NCI-H1417 (cell line): ENCODE measurements around the gene PAPPA.
A peak's percentile ranks its signal among the peaks of the same experiment; 100 is the strongest.

Experiments
- DNase-seq, 3 experiments: peaks; one replicate each; lab custom pipeline; 2025; lab: John Stamatoyannopoulos, UW

Gene PAPPA

DNA sequence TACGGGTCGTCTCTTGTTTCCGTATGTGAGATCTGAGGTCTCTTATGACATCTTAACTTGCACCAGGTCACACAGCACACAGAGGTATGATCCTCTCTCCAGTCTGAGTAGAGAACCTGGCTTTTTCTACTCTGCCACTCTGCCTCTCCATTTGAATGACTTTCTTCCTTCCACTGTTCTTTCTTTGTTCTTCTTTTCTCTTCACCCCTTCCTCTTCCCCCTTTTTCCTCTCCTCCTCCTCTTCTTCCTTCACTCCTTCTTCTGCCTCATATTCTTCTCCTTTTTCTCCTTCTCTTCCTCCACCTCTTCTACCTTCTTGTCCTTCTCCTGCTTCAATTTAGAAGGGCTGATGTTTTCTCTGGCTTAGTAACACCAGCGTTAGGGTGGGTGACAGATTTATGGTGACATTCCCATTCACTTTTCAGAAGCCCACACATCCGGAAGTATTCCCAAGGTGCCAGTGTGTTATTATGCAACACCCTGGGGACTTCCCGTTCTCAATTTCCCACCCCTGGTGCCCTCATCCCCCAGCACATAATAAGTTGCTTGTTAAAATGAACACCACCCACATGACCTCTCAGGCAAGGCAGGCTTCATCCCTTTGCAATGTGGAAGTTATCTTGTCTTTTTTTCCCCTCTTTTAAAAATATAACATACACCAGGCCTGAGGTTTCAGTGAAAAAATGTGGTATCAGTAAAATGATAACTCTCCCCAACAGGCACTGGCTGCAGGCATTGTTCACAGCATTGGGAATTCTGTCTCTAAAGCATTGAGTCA lies 122.0 kb downstream of the PAPPA start:
- peak in 1 of 3 experiments; percentile 27 for DNase-seq

DNA sequence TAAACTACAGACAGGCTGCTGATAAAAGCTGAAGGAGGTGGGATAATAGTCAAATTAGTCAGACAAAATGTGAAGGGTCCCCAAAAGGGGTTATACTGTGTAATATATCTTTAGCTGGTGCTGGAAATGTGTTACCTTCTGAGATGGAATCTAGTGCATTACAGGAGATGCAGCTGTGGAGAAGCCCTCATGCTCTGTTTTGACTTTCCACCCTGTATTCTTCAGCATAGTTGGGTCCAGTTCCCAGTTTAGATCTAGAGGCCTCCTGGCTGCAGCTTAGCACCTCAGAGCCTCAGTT lies 122.6 kb downstream of the PAPPA start:
- DNase-seq, result no peak

DNA sequence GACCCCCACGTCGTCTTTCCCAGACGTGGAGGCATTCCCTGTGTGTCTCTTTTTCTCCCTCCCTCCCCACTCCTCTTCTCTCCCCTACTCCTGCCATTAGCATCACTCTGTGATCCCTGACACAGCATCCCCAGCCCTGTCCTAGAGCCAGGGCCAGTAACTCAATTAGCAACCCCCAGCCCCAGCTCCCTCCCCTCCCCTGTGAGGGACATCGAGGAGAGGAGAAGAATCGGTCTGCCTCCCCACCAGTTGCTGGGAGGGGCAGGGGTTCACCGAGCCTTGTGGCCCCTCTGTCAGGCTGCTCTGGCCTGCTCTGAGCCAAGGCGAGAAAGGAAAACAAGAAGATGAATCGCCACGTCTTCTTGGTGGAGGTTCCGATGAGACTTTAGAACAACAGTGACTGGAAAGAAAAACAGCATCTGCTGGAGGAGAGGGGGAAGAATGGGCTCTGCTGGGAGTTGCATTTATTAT lies 123.1 kb downstream of the PAPPA start:
- no peak for DNase-seq

DNA sequence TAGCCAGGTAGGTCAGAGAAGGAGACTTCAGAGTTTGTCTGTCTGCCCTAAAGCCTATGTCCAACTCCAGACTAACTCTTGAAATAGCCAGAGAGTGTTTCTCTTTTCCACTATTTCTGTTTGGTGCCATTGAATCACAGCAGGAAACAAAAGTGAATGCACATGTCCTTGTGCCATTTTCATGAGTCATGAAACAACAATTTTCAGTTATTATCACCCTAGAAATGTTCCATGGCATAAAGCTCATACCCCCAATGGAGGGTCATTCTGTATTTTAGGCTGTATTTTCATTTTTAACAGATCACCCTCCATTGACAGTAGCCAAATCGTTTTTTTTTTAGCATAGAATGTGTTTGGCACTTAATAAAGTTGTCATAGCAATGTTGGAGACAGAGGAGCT lies 124.7 kb downstream of the PAPPA start:
- DNase-seq, result no peak

DNA sequence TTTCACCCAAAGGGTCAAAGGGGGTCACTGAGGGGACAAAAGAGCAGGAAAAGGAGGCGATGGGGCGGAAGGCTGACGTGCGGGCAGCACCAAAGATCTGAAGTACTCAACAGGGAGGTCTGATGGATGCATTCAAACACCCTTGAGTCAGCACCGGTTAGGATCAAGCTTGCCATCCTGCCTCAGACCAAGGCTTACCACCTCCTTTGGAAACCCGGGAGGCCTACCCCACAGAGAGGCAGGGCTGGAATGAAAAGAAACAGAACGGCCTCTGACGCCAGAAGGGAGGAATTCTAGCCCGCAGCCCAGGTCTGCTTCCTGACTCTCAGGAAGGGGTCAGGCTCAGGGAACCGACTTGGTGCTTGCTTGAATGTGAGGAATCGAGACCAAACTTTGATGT lies 125.6 kb downstream of the PAPPA start:
- DNase-seq, result no peak

DNA sequence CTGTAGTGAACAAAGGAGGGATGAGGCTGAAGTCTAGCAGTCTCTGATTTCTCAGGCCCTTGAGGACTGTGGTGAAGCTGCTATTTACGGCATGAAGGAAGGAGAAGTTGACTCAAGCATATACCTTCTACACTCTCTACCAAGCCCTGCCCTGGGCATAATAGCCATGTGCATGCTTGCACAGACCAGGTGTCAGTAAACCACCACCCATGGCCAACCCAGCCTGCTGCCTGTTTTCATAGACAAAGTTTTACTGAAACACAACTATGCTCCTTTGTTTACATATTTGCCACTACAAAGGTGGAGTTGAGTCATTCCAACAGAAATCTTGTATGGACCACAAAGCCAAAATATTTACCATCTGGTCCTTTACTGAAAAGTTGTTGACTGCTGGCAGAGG lies 126.9 kb downstream of the PAPPA start:
- no peak for DNase-seq

DNA sequence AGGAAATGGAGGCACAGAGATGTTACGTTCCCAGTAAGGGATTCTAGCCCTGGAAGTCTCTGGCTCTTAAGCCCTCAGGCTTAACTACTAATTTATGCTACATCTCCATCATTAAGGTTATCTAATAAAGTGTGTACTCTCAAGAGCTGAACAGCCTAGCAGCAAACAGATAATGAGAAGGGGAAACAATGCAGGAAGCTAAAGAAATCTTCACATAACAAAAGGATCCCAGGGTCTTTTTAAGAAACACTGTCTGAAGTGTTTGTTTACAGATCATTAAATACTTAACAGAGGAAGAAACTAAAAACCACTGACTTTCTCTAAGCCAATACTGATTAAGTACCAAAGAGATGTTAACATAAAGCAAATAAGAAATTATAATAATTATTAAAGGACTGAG lies 129.0 kb downstream of the PAPPA start:
- peak in 2 of 3 experiments; percentile 38 to 85 for DNase-seq

DNA sequence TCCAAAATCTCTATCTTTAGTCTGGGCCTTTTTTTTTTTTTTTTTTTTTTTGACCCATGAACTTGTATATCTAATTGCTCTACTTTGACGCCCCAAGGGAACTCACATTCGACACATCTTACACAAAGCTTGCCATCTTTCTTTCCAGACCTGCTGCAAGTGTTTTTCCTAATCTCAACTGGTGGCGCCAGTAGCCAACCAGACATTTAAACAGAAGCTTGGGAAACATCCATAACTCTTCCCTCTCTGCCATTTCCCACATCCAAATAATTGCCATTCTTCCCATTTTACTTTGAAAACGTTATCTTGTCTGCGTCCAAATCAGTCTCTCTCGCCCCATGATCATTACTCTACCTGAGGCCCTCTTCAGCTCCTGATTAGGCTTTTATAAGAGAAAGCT lies 130.9 kb downstream of the PAPPA start:
- DNase-seq, result peak in 1 of 3 experiments; percentile 39

DNA sequence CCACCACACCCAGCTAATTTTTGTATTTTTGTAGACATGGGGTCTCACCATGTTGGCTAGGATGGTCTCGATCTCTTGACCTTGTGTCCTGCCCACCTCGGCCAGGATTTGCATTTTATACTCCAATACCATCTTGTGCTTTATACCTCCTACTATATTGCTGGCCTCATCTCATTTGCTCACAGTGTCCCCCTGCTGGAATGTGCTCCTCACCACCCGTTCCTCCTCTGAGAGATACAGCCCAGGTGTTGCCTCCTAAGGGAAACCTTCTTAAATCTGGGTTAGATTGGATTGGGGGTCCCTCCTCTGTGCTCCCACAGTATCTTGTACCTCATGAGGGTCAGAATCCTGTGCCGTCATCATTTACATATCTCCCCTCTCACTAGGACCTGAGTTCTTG lies 131.7 kb downstream of the PAPPA start:
- no peak for DNase-seq

DNA sequence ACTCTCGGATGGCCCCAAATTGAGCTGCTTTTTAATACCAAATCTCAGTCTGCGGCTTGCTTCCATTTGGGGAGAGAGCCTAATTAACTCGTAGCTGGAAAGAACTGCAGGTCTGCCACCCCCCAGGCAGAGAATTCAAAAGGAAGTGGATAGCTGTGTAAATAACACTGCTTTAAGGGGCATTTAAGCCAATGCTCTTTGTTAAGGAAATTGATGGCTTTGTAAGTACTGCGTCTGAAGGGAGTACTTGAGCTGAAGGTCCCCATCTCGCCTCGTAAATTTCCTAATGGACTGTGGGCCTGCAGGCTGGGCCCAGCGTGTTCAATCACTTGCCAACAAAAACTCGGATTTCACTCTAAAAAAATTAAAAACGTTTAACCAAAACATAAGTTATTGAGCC lies 132.7 kb downstream of the PAPPA start:
- peak; percentile 80 to 98 (median 87) for DNase-seq

DNA sequence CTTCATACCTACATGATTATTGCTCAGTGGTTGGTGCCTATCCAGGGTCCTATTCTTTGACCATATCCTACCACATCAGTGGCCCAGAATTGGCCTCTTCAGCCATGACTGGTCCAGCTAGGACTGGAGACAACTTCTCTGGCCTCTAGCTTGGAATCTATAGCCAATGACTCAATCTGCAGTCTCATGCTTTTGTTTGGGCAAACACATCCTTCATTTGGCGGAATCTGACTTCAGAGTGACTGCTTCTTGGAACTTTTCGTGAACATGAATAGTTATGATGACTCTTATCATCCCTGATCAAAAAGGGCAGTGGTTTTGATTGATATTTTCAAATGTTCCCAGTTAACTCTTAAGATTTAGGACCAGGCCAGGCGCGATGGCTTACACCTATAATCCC lies 134.1 kb downstream of the PAPPA start:
- no peak for DNase-seq

DNA sequence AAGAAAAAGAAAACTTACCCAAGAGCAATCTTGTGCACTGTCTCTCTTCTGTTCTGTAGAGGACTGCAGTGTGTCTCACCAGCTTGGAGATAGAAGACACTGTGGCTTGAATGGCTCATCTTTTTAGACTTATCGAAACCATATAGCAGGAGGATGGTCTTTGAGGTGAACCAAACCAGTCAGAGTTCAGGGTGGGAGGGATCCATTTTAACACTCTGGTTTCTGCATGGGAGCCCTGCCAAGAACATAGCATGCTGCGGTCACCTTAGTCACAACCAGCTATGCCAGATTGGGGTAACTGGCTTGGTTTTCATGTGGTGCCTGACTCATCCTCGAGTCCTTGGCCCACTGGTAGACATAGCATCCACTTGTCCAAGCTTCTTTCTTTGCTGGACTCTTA lies 135.1 kb downstream of the PAPPA start:
- peak in 1 of 3 experiments; percentile 9 for DNase-seq

DNA sequence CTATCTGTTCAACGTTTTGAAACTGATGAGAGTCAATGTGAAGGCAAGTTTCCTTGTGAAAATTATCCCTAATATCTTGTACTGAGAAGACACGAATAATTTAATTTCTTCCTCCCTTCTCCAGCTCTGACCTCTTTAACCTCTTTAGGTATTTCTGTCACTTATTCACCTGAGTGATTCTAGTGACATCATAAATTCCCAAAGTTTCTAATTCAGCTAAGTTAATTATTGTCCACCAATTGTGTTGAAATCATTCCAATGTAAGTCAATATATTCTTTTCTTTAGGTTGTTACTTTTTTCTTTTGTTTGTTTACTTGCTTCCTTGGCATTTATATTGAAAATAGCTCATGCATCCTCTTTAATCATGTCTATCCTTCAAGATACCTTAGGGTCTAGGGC lies 143.8 kb downstream of the PAPPA start:
- DNase-seq, result no peak

DNA sequence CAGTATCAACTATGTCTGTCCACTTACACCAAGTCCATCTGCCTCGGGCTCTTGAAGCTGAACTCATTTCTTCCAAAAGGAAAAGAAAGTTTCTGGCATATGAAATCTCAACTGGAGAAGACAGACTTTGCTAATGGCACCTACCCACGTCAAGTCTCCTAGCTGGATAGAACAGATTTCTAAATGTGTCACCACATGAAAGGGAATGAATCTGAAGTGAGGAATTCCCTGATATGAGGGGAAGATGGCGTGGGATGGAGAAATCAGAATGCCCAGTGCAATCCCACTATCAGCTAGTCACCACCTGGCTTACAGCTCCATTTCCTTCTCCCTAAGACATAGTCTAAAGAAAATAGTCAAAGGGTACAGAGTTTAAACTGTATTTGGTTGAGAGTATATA lies 144.7 kb downstream of the PAPPA start:
- no peak for DNase-seq

DNA sequence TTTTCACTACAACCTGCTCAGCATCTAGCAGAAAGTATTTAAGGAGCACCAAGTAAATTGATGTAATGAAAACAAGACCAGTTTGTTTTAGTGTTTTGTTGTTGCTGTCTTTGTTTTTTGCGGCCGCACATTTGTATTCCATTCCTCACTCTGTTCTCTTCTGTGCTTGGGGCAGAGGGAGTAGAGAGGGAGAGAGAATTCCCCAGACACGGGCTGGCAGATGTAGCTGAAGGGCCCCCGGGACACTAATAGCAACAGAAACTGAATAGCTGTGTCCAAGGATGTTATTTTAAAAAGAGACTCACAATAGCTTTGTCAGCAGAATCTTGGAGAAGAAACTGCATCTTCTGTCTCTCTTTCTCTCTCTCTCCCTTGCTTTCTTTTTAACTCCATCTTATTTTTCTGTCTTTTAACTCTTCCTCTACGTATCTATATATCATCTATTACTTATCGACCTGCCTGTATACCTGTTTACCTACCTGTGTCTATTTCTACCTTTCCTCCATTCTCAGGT lies 145.3 kb downstream of the PAPPA start:
- no peak for DNase-seq

DNA sequence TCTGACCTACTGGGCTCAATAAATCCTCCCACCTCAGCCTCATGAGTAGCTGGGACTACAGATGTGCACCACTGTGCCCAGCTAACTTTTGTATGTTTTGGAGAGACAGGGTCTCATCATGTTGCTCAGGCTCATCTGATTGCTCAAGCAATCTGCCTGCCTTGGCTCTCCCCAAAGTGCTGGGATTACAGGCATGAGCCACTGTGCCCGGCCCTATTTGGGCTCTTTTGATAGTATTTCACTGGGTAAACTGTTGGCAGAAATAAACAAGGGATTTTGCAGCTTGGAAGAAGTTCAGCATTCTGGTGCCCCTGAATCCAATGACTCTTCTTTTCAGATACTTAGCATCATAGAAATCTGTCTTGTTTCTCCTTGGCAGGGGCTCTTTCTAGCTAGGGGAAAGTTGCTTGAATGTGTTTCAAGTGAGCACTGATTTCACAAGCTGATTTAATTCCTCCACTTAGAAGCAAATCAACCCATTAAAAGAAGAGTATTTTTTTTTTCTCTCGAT lies 146.8 kb downstream of the PAPPA start:
- no peak for DNase-seq

DNA sequence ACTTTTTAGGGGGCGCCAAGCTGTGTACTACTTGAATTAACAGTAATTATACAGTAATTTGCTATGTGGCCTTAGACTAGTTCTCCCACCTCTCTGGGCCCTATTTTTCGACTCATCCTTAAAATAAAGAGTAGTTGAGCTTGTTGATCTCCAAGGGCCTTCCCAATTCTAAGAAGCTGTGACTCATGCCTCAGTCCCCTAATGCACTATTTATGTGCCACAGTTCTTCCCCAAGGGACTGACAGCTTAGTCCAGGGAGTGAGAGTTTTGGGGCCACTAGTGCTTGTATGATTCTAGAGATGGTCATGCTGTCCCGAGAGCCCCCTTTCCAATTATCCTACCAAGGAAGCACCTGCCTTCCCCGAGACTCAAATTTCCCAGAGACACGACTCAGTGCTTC lies 149.7 kb downstream of the PAPPA start:
- DNase-seq, result no peak

DNA sequence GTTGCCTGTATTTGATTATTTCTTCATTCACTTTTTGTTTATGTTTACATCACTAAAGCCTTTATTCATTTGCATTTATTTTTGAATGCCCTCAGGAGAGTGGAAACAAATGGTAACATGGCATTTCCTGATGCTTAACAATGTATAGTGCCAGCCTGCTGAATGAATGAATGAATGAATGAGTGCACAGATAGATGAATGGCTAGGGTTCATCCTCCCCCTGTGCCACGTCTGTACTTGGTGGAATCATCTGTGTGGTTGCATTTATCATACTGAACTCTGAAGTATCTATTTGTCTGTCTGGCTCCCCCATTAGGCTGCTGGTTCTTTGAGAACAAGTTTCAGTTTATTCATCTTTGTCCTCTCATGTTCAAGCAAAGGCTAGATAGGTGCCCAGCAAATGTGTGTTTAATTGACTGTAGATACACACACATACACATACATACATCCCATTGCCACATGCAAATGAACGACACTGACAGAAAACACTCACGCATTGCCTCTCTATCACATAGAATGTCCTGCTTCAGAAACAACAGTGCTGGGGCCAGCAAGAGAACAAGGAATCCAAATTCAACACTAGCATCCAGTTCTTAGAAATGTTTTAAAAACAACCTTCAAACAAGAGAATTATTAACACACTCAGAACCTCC lies 150.4 kb downstream of the PAPPA start:
- DNase-seq, result no peak

DNA sequence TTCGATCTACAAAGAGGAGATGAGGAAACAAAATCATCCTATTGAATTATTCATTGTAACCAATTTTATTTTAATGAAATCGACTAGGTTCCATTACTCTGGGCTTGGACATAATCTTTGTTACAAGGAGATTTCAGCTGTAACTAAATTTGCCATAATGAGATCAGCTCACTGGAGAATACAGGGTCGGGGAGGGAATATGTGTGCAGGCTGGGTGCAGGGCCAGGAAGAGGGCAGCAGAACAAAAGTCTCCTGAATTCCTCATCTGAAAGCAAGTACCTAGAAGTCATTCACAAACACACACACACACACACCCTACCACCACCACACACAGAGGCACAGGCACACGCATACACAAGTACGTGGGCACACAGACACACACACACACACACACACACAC lies 151.2 kb downstream of the PAPPA start:
- DNase-seq, result no peak

DNA sequence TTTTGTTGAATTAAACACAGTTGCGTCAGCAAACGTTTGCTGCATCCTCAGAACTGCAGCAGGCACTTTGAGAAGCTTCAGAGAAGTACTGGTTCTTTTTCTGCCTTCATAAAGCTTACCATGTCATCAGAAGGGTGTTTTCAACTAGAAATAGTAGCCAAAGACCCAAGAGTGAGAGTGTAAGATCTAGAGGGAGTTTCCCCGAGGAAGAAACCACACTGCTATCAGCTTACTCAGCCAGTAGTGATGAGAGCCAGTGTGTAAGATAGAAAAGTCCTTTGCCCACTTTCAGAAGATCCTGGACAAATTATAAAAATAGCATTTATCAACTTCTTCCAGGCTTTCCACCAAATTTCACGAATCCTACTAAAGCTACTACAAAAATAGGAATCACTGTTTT lies 154.5 kb downstream of the PAPPA start:
- no peak for DNase-seq

DNA sequence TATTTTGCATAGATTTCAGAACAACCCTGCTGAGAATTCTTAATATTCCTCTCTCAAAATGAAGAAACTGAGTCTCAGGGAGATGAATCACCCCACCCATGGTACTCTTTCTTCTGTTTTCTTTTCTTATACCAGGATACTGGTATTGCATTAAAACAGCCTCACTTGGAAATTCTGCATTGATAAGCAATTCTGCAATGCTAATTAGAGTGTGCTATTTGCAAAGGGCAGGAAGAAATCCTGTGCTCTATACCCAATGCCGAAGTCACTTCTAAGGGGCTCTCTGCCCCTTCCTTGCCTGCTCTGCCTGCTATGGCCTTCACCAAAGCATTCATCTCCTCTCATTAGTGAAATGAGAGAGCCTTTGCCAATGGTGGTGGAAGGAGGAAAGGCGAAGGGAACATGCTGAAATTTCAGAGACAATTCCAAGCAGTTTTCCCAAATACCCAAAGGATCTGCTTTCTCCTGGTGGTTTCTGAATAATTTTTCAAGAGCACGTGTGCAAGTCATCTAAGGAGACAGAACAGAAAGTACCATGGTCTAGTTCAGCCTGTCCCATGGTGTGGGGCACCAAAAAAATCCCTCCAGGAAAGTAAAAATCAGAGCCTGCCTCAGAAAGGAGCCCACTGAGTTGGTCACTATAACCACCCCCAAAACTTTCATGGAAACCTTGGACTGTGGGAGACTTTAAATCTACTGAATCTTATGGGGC lies 156.5 kb downstream of the PAPPA start:
- DNase-seq, result no peak

DNA sequence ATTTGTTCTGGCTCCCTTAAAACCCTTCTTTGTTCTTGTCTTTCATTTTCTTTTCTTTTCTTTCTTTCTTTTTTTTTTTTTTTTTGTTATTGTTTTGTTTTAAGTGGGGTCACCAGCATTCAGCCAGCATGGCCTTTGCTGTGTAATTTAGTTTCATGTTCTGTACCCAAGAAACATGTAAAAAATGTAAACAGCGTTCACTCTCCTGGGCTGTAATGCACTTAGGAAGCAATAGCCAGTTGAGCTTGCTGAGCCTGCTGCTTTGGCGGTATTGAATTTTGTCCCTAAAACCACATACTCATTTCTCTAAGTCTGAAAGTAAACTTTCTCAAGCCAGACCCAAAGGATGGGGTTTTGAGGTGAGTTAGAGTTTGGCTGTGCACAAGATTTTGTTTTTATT lies 158.6 kb downstream of the PAPPA start:
- no peak for DNase-seq

DNA sequence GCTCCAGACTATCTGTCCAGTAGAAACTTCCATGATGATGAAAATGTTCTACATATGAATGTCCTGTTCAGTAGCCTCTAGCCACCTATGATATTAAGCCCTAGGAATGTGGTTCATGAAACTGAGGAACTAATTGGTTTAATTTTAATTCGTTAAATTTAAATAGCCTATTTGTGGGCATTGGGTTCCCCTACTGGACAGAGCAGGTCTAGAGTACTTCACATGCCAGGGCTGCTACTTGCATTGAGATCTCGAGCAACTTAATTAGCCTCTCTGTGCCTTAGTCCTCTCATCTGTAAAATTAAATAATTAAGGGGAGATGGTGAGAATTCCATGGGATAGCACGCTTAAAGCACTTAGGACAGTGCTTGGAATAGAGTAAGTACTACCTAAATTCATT lies 160.0 kb downstream of the PAPPA start:
- no peak for DNase-seq
